ENCODE measurements around the gene HS3ST3A1. TPM values are rescaled to one million over a fixed set of nuclear protein-coding genes. Genes with fewer than 3 reads are reported as not detected.

Gene HS3ST3A1
- total RNA-seq, 1 experiment from 2014 or later: not detected

- CTCF ChIA-PET: no interaction called here
- no peak overlapping the region for H3K4me3 ChIP-seq (ENCODE audit: low read depth, low read length)
- H3K27ac Mint-ChIP-seq (ENCODE audit: unreplicated experiment): no peak overlapping the region
- POLR2A ChIA-PET: no interaction called here
- H3K27me3 ChIP-seq (replicated peaks; ENCODE audit: control insufficient read depth, insufficient read depth, low read length): no peaks in the 10 kb centered on the region
- TF ChIP-seq CTCF (IDR thresholded peaks at IDR 0.05; ENCODE audit: insufficient read depth in 1 of 2, low read depth in 1 of 2, low read length in 1 of 2, severe bottlenecking in 1 of 2, unreplicated experiment in 1 of 2): no peak
- no peak for DNase-seq
- no peaks in the 10 kb centered on the region for H3K27me3 Mint-ChIP-seq (ENCODE audit: insufficient read depth, unreplicated experiment)
- BruUV-seq (replicated peaks): no TSS peak
- no peak overlapping the region for H3K4me3 Mint-ChIP-seq (ENCODE audit: unreplicated experiment)
- intact Hi-C loops (cut with micrococcal nuclease; ENCODE audit: unreplicated experiment): loop anchor here (5.0 to 10.0 kb wide), 2 partner anchors 258 to 959 kb away; no protein-coding TSS in a partner anchor
- H3K9me3 Mint-ChIP-seq (ENCODE audit: unreplicated experiment): no peaks in the 10 kb centered on the region
- H3K4me1 Mint-ChIP-seq (ENCODE audit: low read depth, unreplicated experiment): no peaks in the 10 kb centered on the region
- H3K36me3 Mint-ChIP-seq (ENCODE audit: insufficient read depth, unreplicated experiment): no peaks in the 10 kb centered on the region
- H3K9me3 ChIP-seq: no peaks in the 10 kb centered on the region
- H3K4me1 ChIP-seq: no peaks in the 10 kb centered on the region
- no peaks in the 10 kb centered on the region for H3K36me3 ChIP-seq (ENCODE audit: control insufficient read depth, insufficient read depth, low read length)
These were observed 6.2 kb downstream of the HS3ST3A1 start for GRCh38 chr17:13595599-13595899.

GRCh38 chr17:13594762-13595598 lies 6.7 kb downstream of the HS3ST3A1 start:
- Histone ChIP-seq H3K4me1 (no peaks in the 10 kb centered on the region), H3K36me3 (ENCODE audit: control insufficient read depth, insufficient read depth, low read length) (no peaks in the 10 kb centered on the region), H3K27me3 (replicated peaks; ENCODE audit: control insufficient read depth, insufficient read depth, low read length) (no peaks in the 10 kb centered on the region), H3K4me3 (ENCODE audit: low read depth, low read length) (no peak overlapping the region), H3K9me3 (no peaks in the 10 kb centered on the region)
- intact Hi-C loops (cut with micrococcal nuclease; ENCODE audit: unreplicated experiment): loop anchor here (5.0 to 10.0 kb wide), 3 partner anchors 258 to 960 kb away; no protein-coding TSS in a partner anchor
- peak; percentile 53 to 64 for DNase-seq
- CTCF ChIA-PET: no interaction called here
- Mint-ChIP-seq H3K4me1 (ENCODE audit: low read depth, unreplicated experiment) (no peaks in the 10 kb centered on the region), H3K36me3 (ENCODE audit: insufficient read depth, unreplicated experiment) (no peaks in the 10 kb centered on the region), H3K9me3 (ENCODE audit: unreplicated experiment) (no peaks in the 10 kb centered on the region), H3K4me3 (ENCODE audit: unreplicated experiment) (no peak overlapping the region), H3K27ac (ENCODE audit: unreplicated experiment) (no peak overlapping the region), H3K27me3 (ENCODE audit: insufficient read depth, unreplicated experiment) (no peaks in the 10 kb centered on the region)
- BruUV-seq (replicated peaks): no TSS peak
- POLR2A ChIA-PET: no interaction called here
- TF ChIP-seq CTCF (IDR thresholded peaks at IDR 0.05; ENCODE audit: insufficient read depth in 1 of 2, low read depth in 1 of 2, low read length in 1 of 2, severe bottlenecking in 1 of 2, unreplicated experiment in 1 of 2): peak; percentile 53 to 59

GRCh38 chr17:13594310-13594709 lies 7.4 kb downstream of the HS3ST3A1 start:
- BruUV-seq (replicated peaks): no TSS peak
- TF ChIP-seq CTCF (IDR thresholded peaks at IDR 0.05; ENCODE audit: insufficient read depth in 1 of 2, low read depth in 1 of 2, low read length in 1 of 2, severe bottlenecking in 1 of 2, unreplicated experiment in 1 of 2): no peak
- H3K4me1 ChIP-seq: no peaks in the 10 kb centered on the region
- CTCF ChIA-PET: no interaction called here
- Mint-ChIP-seq H3K27me3 (ENCODE audit: insufficient read depth, unreplicated experiment) (no peaks in the 10 kb centered on the region), H3K36me3 (ENCODE audit: insufficient read depth, unreplicated experiment) (no peaks in the 10 kb centered on the region), H3K4me1 (ENCODE audit: low read depth, unreplicated experiment) (no peaks in the 10 kb centered on the region), H3K4me3 (ENCODE audit: unreplicated experiment) (no peak overlapping the region), H3K9me3 (ENCODE audit: unreplicated experiment) (no peaks in the 10 kb centered on the region), H3K27ac (ENCODE audit: unreplicated experiment) (no peak overlapping the region)
- H3K9me3 ChIP-seq: no peaks in the 10 kb centered on the region
- H3K36me3 ChIP-seq (ENCODE audit: control insufficient read depth, insufficient read depth, low read length): no peaks in the 10 kb centered on the region
- POLR2A ChIA-PET: no interaction called here
- H3K27me3 ChIP-seq (replicated peaks; ENCODE audit: control insufficient read depth, insufficient read depth, low read length): no peaks in the 10 kb centered on the region
- DNase-seq: no peak
- intact Hi-C loops (cut with micrococcal nuclease; ENCODE audit: unreplicated experiment): loop anchor here (5.0 to 10.0 kb wide), 2 partner anchors 562 to 960 kb away; no protein-coding TSS in a partner anchor
- no peak overlapping the region for H3K4me3 ChIP-seq (ENCODE audit: low read depth, low read length)

All from Caco-2 (cell line).